SK-N-SH (cell line): ENCODE measurements around the gene PPAT.
"Not testable (repeated sequence)": the region's sequence is repeated elsewhere in the genome, so short reads cannot be mapped to it uniquely, and the experiment has no call there.

ENCODE experiments used
- CHD2 ChIP-seq: fragments of 150-350 bp; IDR thresholded peaks from 2 replicates; pipeline ENCODE4 v1.6.1; 2018; ENCODE audit warnings: low read length; ENCODE audit not compliant: partially characterized antibody
- CTCF ChIP-seq: fragments of 200-600 bp; sonication (generic); IDR thresholded peaks from 2 replicates; pipeline ENCODE4 v1.6.1; 2017; ENCODE audit warnings: antibody characterized with exemption, mild to moderate bottlenecking, moderate library complexity
- ELF1 ChIP-seq: IDR thresholded peaks from 2 replicates; pipeline ENCODE4 v1.4.0; 2012
- EP300 ChIP-seq, 2 experiments: IDR thresholded peaks; 2 replicates each; pipeline versions ENCODE4 v1.4.0 to v1.6.1; 2012; ENCODE audit warnings: borderline replicate concordance in 1 of 2, low read depth in 1 of 2, low read length in 1 of 2
- EZH2phosphoT487 ChIP-seq: fragments of 200-600 bp; sonication (generic); IDR thresholded peaks from 2 replicates; pipeline ENCODE4 v1.6.1; 2017; ENCODE audit warnings: low read depth, mixed run types, mild to moderate bottlenecking, antibody characterized with exemption, moderate library complexity, borderline replicate concordance
- NRF1 ChIP-seq: IDR thresholded peaks from 2 replicates; pipeline ENCODE4 v1.6.1; 2012; ENCODE audit warnings: low read depth, mild to moderate bottlenecking, low read length
- POLR2AphosphoS5 ChIP-seq: IDR thresholded peaks from 2 replicates; pipeline ENCODE4 v1.6.1; 2012; ENCODE audit warnings: low read depth, low read length
- RCOR1 ChIP-seq: fragments of 150-350 bp; IDR thresholded peaks from 2 replicates; pipeline ENCODE4 v1.6.1; 2017; ENCODE audit warnings: antibody characterized with exemption, low read length
- RFX5 ChIP-seq: IDR thresholded peaks from 2 replicates; pipeline ENCODE4 v1.6.1; 2012; ENCODE audit warnings: mild to moderate bottlenecking, improper control_type of control experiment, low read length
- TAF1 ChIP-seq: IDR thresholded peaks from 2 replicates; pipeline ENCODE4 v1.6.1; 2012; ENCODE audit warnings: low read depth, mild to moderate bottlenecking, low read length, moderate library complexity, borderline replicate concordance
- TEAD4 ChIP-seq: IDR thresholded peaks from 2 replicates; pipeline ENCODE4 v1.4.0; 2012; ENCODE audit warnings: mild to moderate bottlenecking, borderline replicate concordance; ENCODE audit not compliant: insufficient read depth
- USF2 ChIP-seq: fragments of 150-350 bp; IDR thresholded peaks from 2 replicates; pipeline ENCODE4 v1.6.1; 2017; ENCODE audit warnings: antibody characterized with exemption, low read length, low read depth, borderline replicate concordance

GRCh38 chr4:56362981-56363380, 72.4 kb downstream of the PPAT start:
- TF ChIP-seq CTCF; ELF1; USF2; RCOR1; TAF1; NRF1; EP300 (IDR thresholded peaks at IDR 0.05; ENCODE audit: borderline replicate concordance in 1 of 2, low read depth in 1 of 2, low read length in 1 of 2); POLR2AphosphoS5; EZH2phosphoT487; CHD2; TEAD4; RFX5: not testable (repeated sequence)
